ENCODE measurements around the gene GAREM1. TPM values are rescaled to one million over a fixed set of nuclear protein-coding genes. Genes with fewer than 3 reads are reported as not detected.
"Not testable (repeated sequence)": the region's sequence is repeated elsewhere in the genome, so short reads cannot be mapped to it uniquely, and the experiment has no call there.

Gene GAREM1
- total RNA-seq, 1 experiment from 2014 or later = 1.8 TPM

DNA sequence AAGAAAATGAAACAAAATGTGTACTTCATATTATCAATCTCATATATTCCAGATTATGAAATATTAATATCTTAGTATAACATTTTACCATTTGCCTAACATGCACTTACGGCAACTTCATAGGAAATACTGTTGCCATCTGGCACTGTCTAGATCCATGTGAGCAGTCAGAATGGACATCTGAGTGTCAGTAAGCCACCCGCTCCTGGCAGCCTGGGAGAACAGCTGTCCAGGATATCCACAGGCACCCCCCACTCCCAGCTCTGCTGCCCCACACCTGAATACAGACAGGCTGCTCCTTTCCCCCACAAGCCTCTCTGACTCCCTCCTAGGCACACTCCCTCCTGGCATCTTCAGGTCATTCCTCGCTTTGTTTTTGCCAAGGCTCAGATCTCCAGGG lies 127.0 kb downstream of the GAREM1 start:
- POLR2A ChIA-PET (ENCODE audit: unreplicated experiment) = no interaction called here
- no peak for ATAC-seq
- no peaks in the 10 kb centered on the region for H3K79me2 ChIP-seq (ENCODE audit: low read length)

GRCh38 chr18:32341112-32341511 lies 129.6 kb downstream of the GAREM1 start:
- BruUV-seq (replicated peaks); CTCF ChIA-PET; H3K36me3 ChIP-seq (ENCODE audit: low read depth, low read length); H3K9me3 ChIP-seq (ENCODE audit: low read length); intact Hi-C loops (cut with micrococcal nuclease); H4K20me1 ChIP-seq (ENCODE audit: low read length); H3K4me1 ChIP-seq (ENCODE audit: insufficient read depth, low read length); H3K9me2 ChIP-seq (replicated peaks; ENCODE audit: low read length); H3K79me2 ChIP-seq (ENCODE audit: low read length); H2AFZ ChIP-seq (ENCODE audit: low read length); H3K4me2 ChIP-seq (ENCODE audit: low read length); ATAC-seq; H3K27me3 ChIP-seq (ENCODE audit: low read length); H3K4me3 ChIP-seq (ENCODE audit: low read length); POLR2A ChIA-PET (ENCODE audit: unreplicated experiment); H3F3A ChIP-seq (ENCODE audit: low read length, unreplicated experiment); DNase-seq; H3K9ac ChIP-seq (ENCODE audit: low read length); H3K27ac ChIP-seq (ENCODE audit: low read length): not testable (repeated sequence)

More for the DNA sequence above, 127.0 kb downstream of the GAREM1 start:
- H3F3A ChIP-seq (ENCODE audit: low read length, unreplicated experiment) = no peaks in the 10 kb centered on the region
- H3K4me1 ChIP-seq (ENCODE audit: insufficient read depth, low read length) = no peaks in the 10 kb centered on the region
- no peak overlapping the region for H2AFZ ChIP-seq (ENCODE audit: low read length)
- CTCF ChIA-PET = no interaction called here
- H3K36me3 ChIP-seq (ENCODE audit: low read depth, low read length) = no peaks in the 10 kb centered on the region
- H3K4me3 ChIP-seq (ENCODE audit: low read length) = no peak overlapping the region
- no peak for DNase-seq
- H3K27ac ChIP-seq (ENCODE audit: low read length) = no peak overlapping the region
- BruUV-seq (replicated peaks) = no TSS peak
- no peaks in the 10 kb centered on the region for H4K20me1 ChIP-seq (ENCODE audit: low read length)
- H3K9me3 ChIP-seq (ENCODE audit: low read length) = no peaks in the 10 kb centered on the region
- no peak overlapping the region for H3K4me2 ChIP-seq (ENCODE audit: low read length)
- no peak overlapping the region for H3K9ac ChIP-seq (ENCODE audit: low read length)
- no peaks in the 10 kb centered on the region for H3K27me3 ChIP-seq (ENCODE audit: low read length)
- intact Hi-C loops (cut with micrococcal nuclease) = no loop called here
- TF ChIP-seq CTCF (conservative IDR thresholded peaks at IDR 0.05; ENCODE audit: low read depth, low read length) (no peak), EZH2 (IDR thresholded peaks at IDR 0.05; ENCODE audit: low read length, unreplicated experiment) (no peak), EZH2phosphoT487 (IDR thresholded peaks at IDR 0.05; ENCODE audit: borderline replicate concordance, low read length) (no peak)
- no peaks in the 10 kb centered on the region for H3K9me2 ChIP-seq (replicated peaks; ENCODE audit: low read length)

GRCh38 chr18:32339045-32339444 lies 131.6 kb downstream of the GAREM1 start:
- no peak for DNase-seq
- Histone ChIP-seq H3K27me3 (ENCODE audit: low read length) (no peaks in the 10 kb centered on the region), H4K20me1 (ENCODE audit: low read length) (no peaks in the 10 kb centered on the region), H3K9me2 (replicated peaks; ENCODE audit: low read length) (no peaks in the 10 kb centered on the region), H3K27ac (ENCODE audit: low read length) (no peak overlapping the region), H3K9ac (ENCODE audit: low read length) (no peak overlapping the region), H3K36me3 (ENCODE audit: low read depth, low read length) (no peaks in the 10 kb centered on the region), H3K4me1 (ENCODE audit: insufficient read depth, low read length) (peaks cover 4% of the 10 kb centered on the region; the same call in 1 of the 2 replicates), H3K79me2 (ENCODE audit: low read length) (no peaks in the 10 kb centered on the region), H3K4me3 (ENCODE audit: low read length) (no peak overlapping the region), H3F3A (ENCODE audit: low read length, unreplicated experiment) (no peaks in the 10 kb centered on the region), H3K4me2 (ENCODE audit: low read length) (no peak overlapping the region), H2AFZ (ENCODE audit: low read length) (no peak overlapping the region), H3K9me3 (ENCODE audit: low read length) (no peaks in the 10 kb centered on the region)
- ChIA-PET POLR2A (ENCODE audit: unreplicated experiment) (no interaction called here), CTCF (no interaction called here)
- BruUV-seq (replicated peaks) = no TSS peak
- intact Hi-C loops (cut with micrococcal nuclease) = no loop called here
- ATAC-seq = no peak
- TF ChIP-seq EZH2 (IDR thresholded peaks at IDR 0.05; ENCODE audit: low read length, unreplicated experiment) (no peak), CTCF (conservative IDR thresholded peaks at IDR 0.05; ENCODE audit: low read depth, low read length) (no peak), EZH2phosphoT487 (IDR thresholded peaks at IDR 0.05; ENCODE audit: borderline replicate concordance, low read length) (no peak)
